Fibroblast of lung (primary cell): ENCODE results near the gene ITPR1. TPM values are rescaled to one million over a fixed set of nuclear protein-coding genes. Genes with fewer than 3 reads are reported as not detected.

Source experiments
- DNase-seq, 2 donors: peaks; one replicate each; pipeline versions ENCODE4 v3.0.0 to v3.0.0-alpha.2; 2010; ENCODE audit warnings: low read depth in 2 of 2
- H2AFZ ChIP-seq: 2 replicates; pipeline ENCODE4 v1.5.1; 2012; ENCODE audit warnings: low read length, control low read depth, inconsistent platforms
- H3K27ac ChIP-seq: 2 replicates; pipeline ENCODE4 v1.5.1; 2011; ENCODE audit warnings: low read length, control low read depth; ENCODE audit not compliant: insufficient read depth
- H3K27me3 ChIP-seq: 2 replicates; pipeline ENCODE4 v1.5.1; 2011; ENCODE audit warnings: mild to moderate bottlenecking, low read length; ENCODE audit not compliant: control insufficient read depth, insufficient read depth
- H3K36me3 ChIP-seq: 2 replicates; pipeline ENCODE4 v1.5.1; 2011; ENCODE audit warnings: low read length; ENCODE audit not compliant: control insufficient read depth, insufficient read depth
- H3K4me1 ChIP-seq: 2 replicates; pipeline ENCODE4 v1.5.1; 2011; ENCODE audit warnings: low read length; ENCODE audit not compliant: control insufficient read depth, insufficient read depth; ENCODE audit errors: extremely low read depth
- H3K4me2 ChIP-seq: 2 replicates; pipeline ENCODE4 v1.5.1; 2011; ENCODE audit warnings: low read length, control low read depth; ENCODE audit not compliant: insufficient read depth; ENCODE audit errors: extremely low read depth
- H3K4me3 ChIP-seq, 4 experiments: fragments of 200-600 bp in 1 of 4; sonication (generic) in 1 of 4; replicated peaks in 1 of 4; 2 replicates each; pipeline ENCODE4 v1.5.1; 2011 to 2016; ENCODE audit warnings: low read length in 4 of 4, low read depth in 3 of 4, mild to moderate bottlenecking in 3 of 4, control low read depth in 2 of 4, inconsistent platforms in 1 of 4, mixed read lengths in 1 of 4; ENCODE audit not compliant: insufficient read depth in 1 of 4; ENCODE audit errors: control extremely low read depth in 1 of 4
- H3K79me2 ChIP-seq: 2 replicates; pipeline ENCODE4 v1.5.1; 2012; ENCODE audit warnings: mild to moderate bottlenecking, low read length, inconsistent platforms; ENCODE audit not compliant: control insufficient read depth, insufficient read depth
- H3K9ac ChIP-seq: 2 replicates; pipeline ENCODE4 v1.5.1; 2011; ENCODE audit warnings: mild to moderate bottlenecking, low read length, control low read depth; ENCODE audit not compliant: insufficient read depth
- H3K9me3 ChIP-seq: 2 replicates; pipeline ENCODE4 v1.5.1; 2012; ENCODE audit warnings: low read depth, low read length; ENCODE audit not compliant: control insufficient read depth, insufficient read depth
- H4K20me1 ChIP-seq: 2 replicates; pipeline ENCODE4 v1.5.1; 2011; ENCODE audit warnings: low read length; ENCODE audit not compliant: control insufficient read depth, insufficient read depth; ENCODE audit errors: extremely low read depth
- CTCF ChIP-seq, 2 donors: IDR thresholded peaks in 1 of 2; conservative IDR thresholded peaks in 1 of 2; 1 replicate in 1 of 2; 2 replicates in 1 of 2; pipeline ENCODE4 v1.5.1; 2011 to 2012; ENCODE audit warnings: low read length in 2 of 2, control low read depth in 1 of 2, inconsistent platforms in 1 of 2, low read depth in 1 of 2, mild to moderate bottlenecking in 1 of 2
- EZH2 ChIP-seq: IDR thresholded peaks from 2 replicates; pipeline ENCODE4 v1.5.1; 2012; ENCODE audit warnings: low read length, control low read depth, mild to moderate bottlenecking; ENCODE audit errors: missing control alignments
- polyA plus RNA-seq, 2 donors: library from polyadenylated mRNA; depleted of rRNA in 1 of 2; stranded (reverse) in 1 of 2; unstranded in 1 of 2; fragments of >200 nt; gene quantifications; 2 replicates each; pipeline ENCODE4 v1.2.1, GENCODE V29; 2011 to 2012; ENCODE audit warnings: missing spikeins in 1 of 2
- total RNA-seq: library from RNA; depleted of rRNA; stranded (reverse); fragments of >200 nt; gene quantifications from 2 replicates; pipeline ENCODE4 v1.2.1, GENCODE V29; 2014

The ITPR1 gene
- total and polyA plus RNA-seq, 2 donors (not counting 1 experiment from before 2014, with no cell fraction given) = 19.2 to 87.0 TPM

- Histone ChIP-seq H3K27me3 (no peaks in the 10 kb centered on the region), H4K20me1 (no peaks in the 10 kb centered on the region), H3K4me1 (no peaks in the 10 kb centered on the region), H3K79me2 (no peaks in the 10 kb centered on the region), H3K4me3 (no peak overlapping the region), H3K4me2 (no peak overlapping the region), H3K9me3 (no peaks in the 10 kb centered on the region), H3K9ac (no peak overlapping the region), H3K27ac (no peak overlapping the region), H2AFZ (no peak overlapping the region), H3K36me3 (no peaks in the 10 kb centered on the region)
- no peak for TF ChIP-seq CTCF (conservative IDR thresholded peaks at IDR 0.05 in 1 of 2, IDR thresholded peaks at IDR 0.05 in 1 of 2; ENCODE audit: low read depth in 1 of 2, low read length in 2 of 2)
- TF ChIP-seq EZH2 = no peak
- DNase-seq = peak; percentile 5 to 17
Measured at GRCh38 chr3:4888913-4889846, 396.0 kb downstream of the ITPR1 start.

- Histone ChIP-seq H3K4me3 (no peak overlapping the region), H3K4me2 (no peak overlapping the region), H3K79me2 (no peaks in the 10 kb centered on the region), H3K36me3 (no peaks in the 10 kb centered on the region), H3K9me3 (no peaks in the 10 kb centered on the region), H3K9ac (no peak overlapping the region), H3K27me3 (no peaks in the 10 kb centered on the region), H2AFZ (no peak overlapping the region), H3K27ac (no peak overlapping the region), H4K20me1 (no peaks in the 10 kb centered on the region), H3K4me1 (no peaks in the 10 kb centered on the region)
- peak; percentile 26 to 61 for DNase-seq
- TF ChIP-seq EZH2 = no peak
- no peak for TF ChIP-seq CTCF (conservative IDR thresholded peaks at IDR 0.05 in 1 of 2, IDR thresholded peaks at IDR 0.05 in 1 of 2; ENCODE audit: low read depth in 1 of 2, low read length in 2 of 2)
Measured at GRCh38 chr3:4889896-4890295, 396.7 kb downstream of the ITPR1 start.

- Histone ChIP-seq H3K27ac (no peak overlapping the region), H3K79me2 (no peaks in the 10 kb centered on the region), H3K4me3 (no peak overlapping the region), H4K20me1 (no peaks in the 10 kb centered on the region), H3K9me3 (no peaks in the 10 kb centered on the region), H3K4me1 (peaks cover 2% of the 10 kb centered on the region), H2AFZ (no peak overlapping the region), H3K36me3 (no peaks in the 10 kb centered on the region), H3K9ac (no peak overlapping the region), H3K27me3 (no peaks in the 10 kb centered on the region), H3K4me2 (no peak overlapping the region)
- TF ChIP-seq CTCF (conservative IDR thresholded peaks at IDR 0.05 in 1 of 2, IDR thresholded peaks at IDR 0.05 in 1 of 2; ENCODE audit: low read depth in 1 of 2, low read length in 2 of 2) = no peak
- no peak for TF ChIP-seq EZH2
- DNase-seq = peak in 1 of 2 donors; percentile 8
Measured at GRCh38 chr3:4894891-4895530, 401.9 kb downstream of the ITPR1 start.
